ENCODE data around the gene FMO1. TPM values are rescaled to one million over a fixed set of nuclear protein-coding genes. Genes with fewer than 3 reads are reported as not detected.

The FMO1 gene
- not detected for total RNA-seq

GRCh38 chr1:171248302-171248701, at the start of gene FMO1:
FMO1 (plus strand) TSS chr1:171248494; CDS start chr1:171258088, 9,594 bp downstream.
- H3K4me1 ChIP-seq (ENCODE audit: control insufficient read depth in 1 of 2, low read depth in 2 of 2) = peaks cover 0 to 8% of the 10 kb centered on the region in 2 donors
- DNase-seq (ENCODE audit: low spot score) = no peak
- ATAC-seq (ENCODE audit: insufficient number of reproducible peaks, low FRiP score, low read depth) = no peak
- no peak for TF ChIP-seq CTCF (IDR thresholded peaks at IDR 0.05)
- no peaks in the 10 kb centered on the region for H3K27me3 ChIP-seq (replicated peaks; ENCODE audit: insufficient read depth)
- no peak within 1 kb of the TSS for H3K27ac ChIP-seq
- no peaks in the 10 kb centered on the region for H3K9me3 ChIP-seq
- no peaks in the 10 kb centered on the region for H3K36me3 ChIP-seq
- H3K4me3 ChIP-seq = no peak within 1 kb of the TSS

GRCh38 chr1:171204296-171204695, 44.0 kb upstream of the FMO1 start:
- Histone ChIP-seq H3K4me3 (no peak overlapping the region), H3K36me3 (peaks cover 85% of the 10 kb centered on the region), H3K27ac (no peak overlapping the region), H3K4me1 (ENCODE audit: control insufficient read depth in 1 of 2, low read depth in 2 of 2) (peaks cover 0 to 6% of the 10 kb centered on the region in 2 donors), H3K27me3 (replicated peaks; ENCODE audit: insufficient read depth) (no peaks in the 10 kb centered on the region), H3K9me3 (no peaks in the 10 kb centered on the region)
- ATAC-seq (ENCODE audit: insufficient number of reproducible peaks, low FRiP score, low read depth) (no peak), DNase-seq (ENCODE audit: low spot score) (no peak)
- no peak for TF ChIP-seq CTCF (IDR thresholded peaks at IDR 0.05)

- peaks cover 0 to 18% of the 10 kb centered on the region in 2 donors for H3K4me1 ChIP-seq (ENCODE audit: control insufficient read depth in 1 of 2, low read depth in 2 of 2)
- DNase-seq (ENCODE audit: low spot score) = no peak
- TF ChIP-seq CTCF (IDR thresholded peaks at IDR 0.05) = no peak
- peak overlapping the region in 1 of 2 donors; percentile 12 for H3K27ac ChIP-seq
- ATAC-seq (ENCODE audit: insufficient number of reproducible peaks, low FRiP score, low read depth) = no peak
- H3K4me3 ChIP-seq = no peak overlapping the region
- H3K27me3 ChIP-seq (replicated peaks; ENCODE audit: insufficient read depth) = no peaks in the 10 kb centered on the region
- peaks cover 64% of the 10 kb centered on the region for H3K36me3 ChIP-seq
- H3K9me3 ChIP-seq = no peaks in the 10 kb centered on the region
Observed at GRCh38 chr1:171206204-171206977, 41.9 kb upstream of the FMO1 start.

GRCh38 chr1:171206978-171207355, 41.3 kb upstream of the FMO1 start:
- no peak overlapping the region for H3K4me3 ChIP-seq
- H3K4me1 ChIP-seq (ENCODE audit: control insufficient read depth in 1 of 2, low read depth in 2 of 2) = peaks cover 0 to 18% of the 10 kb centered on the region in 2 donors
- DNase-seq (ENCODE audit: low spot score) (no peak), ATAC-seq (ENCODE audit: insufficient number of reproducible peaks, low FRiP score, low read depth) (no peak)
- peak overlapping the region in 1 of 2 donors; percentile 11 for H3K27ac ChIP-seq
- H3K36me3 ChIP-seq = peaks cover 58% of the 10 kb centered on the region
- no peaks in the 10 kb centered on the region for H3K9me3 ChIP-seq
- H3K27me3 ChIP-seq (replicated peaks; ENCODE audit: insufficient read depth) = no peaks in the 10 kb centered on the region
- no peak for TF ChIP-seq CTCF (IDR thresholded peaks at IDR 0.05)

- DNase-seq (ENCODE audit: low spot score) = no peak
- H3K27me3 ChIP-seq (replicated peaks; ENCODE audit: insufficient read depth) = no peaks in the 10 kb centered on the region
- no peak for TF ChIP-seq CTCF (IDR thresholded peaks at IDR 0.05)
- peak overlapping the region in 1 of 2 donors; percentile 11 for H3K27ac ChIP-seq
- ATAC-seq (ENCODE audit: insufficient number of reproducible peaks, low FRiP score, low read depth) = no peak
- peaks cover 55% of the 10 kb centered on the region for H3K36me3 ChIP-seq
- H3K4me1 ChIP-seq (ENCODE audit: control insufficient read depth in 1 of 2, low read depth in 2 of 2) = peaks cover 0 to 18% of the 10 kb centered on the region in 2 donors
- H3K4me3 ChIP-seq = no peak overlapping the region
- no peaks in the 10 kb centered on the region for H3K9me3 ChIP-seq
Observed at GRCh38 chr1:171207377-171207776, 40.9 kb upstream of the FMO1 start.
